HepG2 (cell line): Measurements from ENCODE around the gene PPP1R1B. TPM values are rescaled to one million over a fixed set of nuclear protein-coding genes. Genes with fewer than 3 reads are reported as not detected.

ENCODE experiments used
- ARID5B ChIP-seq: IDR thresholded peaks from 2 replicates; pipeline ENCODE4 v1.4.0; 2020; ENCODE audit warnings: mild to moderate bottlenecking, missing genetic modification reagents
- FOXP1 ChIP-seq, 2 experiments: fragments of 450-650 bp in 1 of 2; IDR thresholded peaks; 2 replicates each; pipeline ENCODE4 v1.6.1; 2017 to 2018; ENCODE audit warnings: antibody characterized with exemption in 1 of 2
- GATAD1 ChIP-seq: IDR thresholded peaks from 2 replicates; pipeline ENCODE4 v1.6.1; 2016; ENCODE audit warnings: missing genetic modification reagents, missing compliant biosample characterization
- HDAC1 ChIP-seq: sonication (generic); formaldehyde crosslinking; IDR thresholded peaks from 2 replicates; pipeline ENCODE4 v1.5.1; 2020; ENCODE audit warnings: mild to moderate bottlenecking, missing genetic modification reagents
- JUNB ChIP-seq: sonication (generic); formaldehyde crosslinking; IDR thresholded peaks from 2 replicates; pipeline ENCODE4 v1.8.0; 2022; ENCODE audit warnings: missing genetic modification reagents, mild to moderate bottlenecking, borderline replicate concordance
- KDM2A ChIP-seq: sonication (generic); formaldehyde crosslinking; IDR thresholded peaks from 2 replicates; pipeline ENCODE4 v1.4.0; 2020; ENCODE audit warnings: low read depth, missing genetic modification reagents, borderline replicate concordance
- KLF11 ChIP-seq: IDR thresholded peaks from 2 replicates; pipeline ENCODE4 v1.6.1; 2016; ENCODE audit warnings: missing compliant biosample characterization
- POGK ChIP-seq: sonication (generic); formaldehyde crosslinking; conservative IDR thresholded peaks from 2 replicates; pipeline ENCODE4 v1.8.0; 2022; ENCODE audit warnings: mild to moderate bottlenecking, moderate library complexity, missing genetic modification reagents
- SKIL ChIP-seq: sonication (generic); formaldehyde crosslinking; IDR thresholded peaks from 2 replicates; pipeline ENCODE4 v1.8.0; 2022; ENCODE audit warnings: missing genetic modification reagents, mild to moderate bottlenecking, moderate library complexity, borderline replicate concordance
- SP140L ChIP-seq: sonication (generic); formaldehyde crosslinking; IDR thresholded peaks from 2 replicates; pipeline ENCODE4 v1.4.0; 2020; ENCODE audit warnings: missing genetic modification reagents, borderline replicate concordance
- TBL1XR1 ChIP-seq: fragments of 150-350 bp; IDR thresholded peaks from 2 replicates; pipeline ENCODE4 v1.6.1; 2014; ENCODE audit warnings: borderline replicate concordance, low read length; ENCODE audit not compliant: partially characterized antibody
- ZFY ChIP-seq: sonication (generic); formaldehyde crosslinking; IDR thresholded peaks from 2 replicates; pipeline ENCODE4 v1.4.0; 2020; ENCODE audit warnings: missing genetic modification reagents
- ZNF281 ChIP-seq: sonication (generic); formaldehyde crosslinking; IDR thresholded peaks from 2 replicates; pipeline ENCODE4 v1.4.0; 2020; ENCODE audit warnings: missing genetic modification reagents, borderline replicate concordance
- ZNF333 ChIP-seq: sonication (generic); formaldehyde crosslinking; IDR thresholded peaks from 2 replicates; pipeline ENCODE4 v1.4.0; 2020; ENCODE audit warnings: mild to moderate bottlenecking, missing genetic modification reagents, borderline replicate concordance
- ZNF335 ChIP-seq: sonication (generic); formaldehyde crosslinking; IDR thresholded peaks from 2 replicates; pipeline ENCODE4 v1.4.0; 2020; ENCODE audit warnings: missing genetic modification reagents
- ZNF766 ChIP-seq: sonication (generic); formaldehyde crosslinking; IDR thresholded peaks from 2 replicates; pipeline ENCODE4 v1.5.0; 2020; ENCODE audit warnings: missing genetic modification reagents, borderline replicate concordance
- ZSCAN29 ChIP-seq: sonication (generic); formaldehyde crosslinking; conservative IDR thresholded peaks from 2 replicates; pipeline ENCODE4 v1.4.0; 2020; ENCODE audit warnings: mild to moderate bottlenecking, missing genetic modification reagents
- polyA plus RNA-seq, 8 experiments: library from polyadenylated mRNA; depleted of rRNA in 3 of 8; stranded (reverse) in 7 of 8; unstranded in 1 of 8; fragments of >200 nt; fragmentation: Illumina TruSeq in 4 of 8; extraction: Trizol in 4 of 8; gene quantifications; 2 replicates each; pipeline versions ENCODE4 v1.2.1 to v1.2.3, GENCODE V29; 2011 to 2016; ENCODE audit warnings: low read depth in 4 of 8, missing spikeins in 1 of 8, mixed read lengths in 1 of 8; ENCODE audit not compliant: insufficient read depth in 1 of 8
- total RNA-seq, 5 experiments: library from RNA; depleted of rRNA; stranded (reverse); fragments of >200 nt; fragmentation: Illumina TruSeq; extraction: Trizol; gene quantifications; 2 replicates each; pipeline ENCODE4 v1.2.3, GENCODE V29; 2016; ENCODE audit warnings: low read depth in 1 of 5

PPP1R1B gene
- total and polyA plus RNA-seq, 2 of the 13 experiments (the other 11 are each of a cell fraction or from before 2014, with no cell fraction given), result 0.08 TPM; not detected in 1

- TF ChIP-seq ZNF333 (CRISPR knock-in tag) (peak; percentile 45; the same call in 1 of the 2 replicates), ZNF281 (CRISPR knock-in tag) (0 out of 2 replicates have a peak, but pooled peaks have one; percentile 46), SKIL (CRISPR knock-in tag) (no peak), JUNB (CRISPR knock-in tag) (no peak), GATAD1 (CRISPR knock-in tag) (no peak; the same call in 1 of the 2 replicates), ZFY (no peak), ZSCAN29 (CRISPR knock-in tag) (no peak), ZNF335 (CRISPR knock-in tag) (no peak), FOXP1 (IDR thresholded peaks at IDR 0.05) (no peak), FOXP1 (CRISPR knock-in tag; IDR thresholded peaks at IDR 0.05) (no peak), SP140L (CRISPR knock-in tag) (no peak), POGK (CRISPR knock-in tag) (0 out of 2 replicates have a peak, but pooled peaks have one; percentile 29), ZNF766 (CRISPR knock-in tag) (no peak), ARID5B (CRISPR knock-in tag) (peak; percentile 49), KDM2A (CRISPR knock-in tag) (peak; percentile 39; the same call in 1 of the 2 replicates), KLF11 (CRISPR knock-in tag) (no peak), HDAC1 (CRISPR knock-in tag) (peak; percentile 68), TBL1XR1 (peak; percentile 53)
These were observed 27.0 kb downstream of the PPP1R1B start (continued) for GRCh38 chr17:39653662-39654331.
